Activated T-helper 2 cell treated with anti-CD3 and anti-CD28 coated beads, Interferon-gamma antibody, Interleukin-2, Interleukin-4, amounts not matched to agents 10 μg/mL and 5 μg/mL and 100 μg/mL, durations not matched to agents 14 hours and 24 hours and 36 hours (primary cell): ENCODE results near the gene FAM83E. TPM values are rescaled to one million over a fixed set of nuclear protein-coding genes. Genes with fewer than 3 reads are reported as not detected.

Source experiments
- DNase-seq: peaks from one replicate; pipeline ENCODE4 v3.0.0; 2021; ENCODE audit warnings: low spot score
- H3K27ac Mint-ChIP-seq: one replicate; pipeline ENCODE4 v1.8.0; 2021; ENCODE audit warnings: mixed read lengths
- H3K27me3 Mint-ChIP-seq: one replicate; pipeline ENCODE4 v1.8.0; 2021; ENCODE audit warnings: low read depth, mixed read lengths
- H3K36me3 Mint-ChIP-seq: one replicate; pipeline ENCODE4 v1.8.0; 2021; ENCODE audit warnings: low read depth, mixed read lengths
- H3K4me1 Mint-ChIP-seq: one replicate; pipeline ENCODE4 v1.8.0; 2021; ENCODE audit warnings: low read depth, mixed read lengths
- H3K4me3 Mint-ChIP-seq: one replicate; pipeline ENCODE4 v1.8.0; 2021; ENCODE audit warnings: low read depth, mild to moderate bottlenecking, moderate library complexity, mixed read lengths
- H3K9me3 Mint-ChIP-seq: one replicate; pipeline ENCODE4 v1.8.0; 2021; ENCODE audit warnings: mixed read lengths
- intact Hi-C: fragments of 100-400 bp; cut with micrococcal nuclease; formaldehyde crosslinking; loops from one replicate; pipeline ENCODE4 v1.15.1; 2023
- total RNA-seq: library from RNA; stranded (reverse); gene quantifications from 2 replicates; pipeline ENCODE4 v1.2.3, GENCODE V29; 2022

The FAM83E gene
- total RNA-seq, 1 donor from 2014 or later: 4.3 TPM

DNA sequence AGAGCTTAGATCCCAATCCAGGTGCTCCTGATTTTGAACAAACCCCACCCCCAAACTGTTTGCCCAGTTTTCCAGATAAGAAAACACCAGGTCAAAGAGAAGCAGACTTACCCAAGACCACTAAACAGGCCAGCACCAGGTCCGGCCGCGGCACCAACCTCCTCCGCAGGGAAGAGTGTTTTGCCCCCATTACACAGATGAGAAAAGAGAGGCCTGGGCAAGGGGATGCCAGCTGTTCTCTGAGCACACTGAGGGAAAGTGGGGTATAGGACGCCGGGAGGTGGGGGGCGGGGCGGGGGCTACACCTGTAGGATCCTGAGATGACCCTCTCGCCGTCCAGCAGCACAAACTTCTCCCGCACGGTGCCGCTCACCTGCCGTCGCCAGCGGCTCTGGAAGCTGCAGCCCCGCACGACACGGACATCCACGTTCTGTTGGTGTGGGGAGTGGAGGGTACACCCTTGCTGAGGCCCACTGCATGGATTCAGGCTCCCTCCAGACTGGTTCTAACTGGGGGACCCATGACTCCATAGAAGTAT lies 5.2 kb downstream of the FAM83E start:
- H3K4me3 Mint-ChIP-seq: no peak overlapping the region
- DNase-seq: no peak
- H3K27me3 Mint-ChIP-seq: no peaks in the 10 kb centered on the region
- H3K4me1 Mint-ChIP-seq: peaks cover 2% of the 10 kb centered on the region
- no peak overlapping the region for H3K27ac Mint-ChIP-seq
- intact Hi-C loops: loop anchor here (2.0 kb wide), 1 partner anchor 103 kb away; no protein-coding TSS in a partner anchor
- H3K36me3 Mint-ChIP-seq: peaks cover 6% of the 10 kb centered on the region
- H3K9me3 Mint-ChIP-seq: no peaks in the 10 kb centered on the region

DNA sequence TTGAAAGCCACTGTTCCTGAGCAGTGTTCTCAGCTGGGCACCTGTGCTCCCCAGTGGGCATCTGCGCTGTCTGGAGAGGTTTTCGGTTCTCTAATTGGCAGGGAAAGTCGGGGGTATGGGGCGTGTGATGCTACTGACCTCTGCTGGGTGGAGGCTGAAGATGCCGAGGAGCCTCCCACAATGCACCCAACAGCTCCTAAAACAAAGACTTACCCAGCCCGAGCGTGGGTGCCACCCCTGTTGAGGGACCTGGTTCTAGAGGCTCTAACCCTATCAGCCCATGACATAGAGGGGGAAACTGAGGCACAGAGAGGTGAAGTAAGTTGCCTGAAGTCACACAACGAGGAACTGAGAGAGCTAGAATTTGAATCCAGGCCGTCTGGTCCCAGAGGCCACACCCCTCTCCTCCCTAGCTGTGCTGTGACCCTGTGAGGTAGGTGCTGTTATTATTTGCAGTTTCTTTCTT lies 6.0 kb downstream of the FAM83E start:
- peaks cover under 1% of the 10 kb centered on the region for H3K36me3 Mint-ChIP-seq

GRCh38 chr19:48607359-48607755 lies 7.5 kb downstream of the FAM83E start:
- DNase-seq: no peak
- Mint-ChIP-seq H3K27me3 (no peaks in the 10 kb centered on the region), H3K4me1 (peaks cover 2% of the 10 kb centered on the region), H3K36me3 (no peaks in the 10 kb centered on the region), H3K27ac (no peak overlapping the region), H3K4me3 (no peak overlapping the region), H3K9me3 (no peaks in the 10 kb centered on the region)
- intact Hi-C loops: no loop called here

More for the DNA sequence above, 6.0 kb downstream of the FAM83E start:
- Mint-ChIP-seq H3K27ac (no peak overlapping the region), H3K4me1 (peaks cover 2% of the 10 kb centered on the region), H3K27me3 (no peaks in the 10 kb centered on the region), H3K4me3 (no peak overlapping the region), H3K9me3 (no peaks in the 10 kb centered on the region)
- intact Hi-C loops: loop anchor here (2.0 kb wide), 1 partner anchor 102 kb away; no protein-coding TSS in a partner anchor
- peak; percentile 33 for DNase-seq

DNA sequence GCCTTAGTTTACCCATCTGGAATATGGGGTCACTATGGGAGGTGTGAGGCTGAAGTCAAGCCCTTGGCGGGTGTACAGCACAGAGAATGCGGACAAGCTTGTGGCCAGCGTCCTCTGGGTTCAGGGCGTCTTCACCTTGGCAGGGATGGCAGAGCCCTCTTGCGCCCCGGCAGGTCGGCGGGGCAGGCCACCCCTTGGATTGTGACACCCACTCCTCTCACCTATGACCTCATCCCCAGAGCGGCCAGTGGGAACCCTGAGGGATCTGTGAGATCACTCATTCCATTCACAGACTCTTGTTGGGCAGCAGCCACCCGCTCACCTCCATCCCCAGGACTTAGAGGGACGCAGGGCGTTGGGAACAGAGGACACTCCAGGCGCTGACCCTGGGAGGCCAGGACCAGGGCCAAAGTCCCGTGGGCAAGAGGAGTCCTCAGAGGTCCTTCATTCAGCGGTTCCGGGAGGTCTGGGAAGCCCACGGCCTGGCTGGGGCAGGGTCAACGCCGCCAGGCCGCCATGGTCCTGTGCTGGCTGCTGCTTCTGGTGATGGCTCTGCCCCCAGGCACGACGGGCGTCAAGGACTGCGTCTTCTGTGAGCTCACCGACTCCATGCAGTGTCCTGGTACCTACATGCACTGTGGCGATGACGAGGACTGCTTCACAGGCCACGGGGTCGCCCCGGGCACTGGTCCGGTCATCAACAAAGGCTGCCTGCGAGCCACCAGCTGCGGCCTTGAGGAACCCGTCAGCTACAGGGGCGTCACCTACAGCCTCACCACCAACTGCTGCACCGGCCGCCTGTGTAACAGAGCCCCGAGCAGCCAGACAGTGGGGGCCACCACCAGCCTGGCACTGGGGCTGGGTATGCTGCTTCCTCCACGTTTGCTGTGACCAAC lies 8.2 kb downstream of the FAM83E start, which contains the start of gene SPACA4:
SPACA4 (plus strand) TSS at position 280 of the 896 bp plus-strand sequence; CDS start at position 517, 237 bp downstream.
- DNase-seq: no peak
- Mint-ChIP-seq H3K9me3 (no peaks in the 10 kb centered on the region), H3K27me3 (no peaks in the 10 kb centered on the region), H3K36me3 (no peaks in the 10 kb centered on the region), H3K4me1 (peaks cover 2% of the 10 kb centered on the region), H3K4me3 (no peak within 1 kb of the TSS), H3K27ac (no peak within 1 kb of the TSS)
- intact Hi-C loops: no loop called here

DNA sequence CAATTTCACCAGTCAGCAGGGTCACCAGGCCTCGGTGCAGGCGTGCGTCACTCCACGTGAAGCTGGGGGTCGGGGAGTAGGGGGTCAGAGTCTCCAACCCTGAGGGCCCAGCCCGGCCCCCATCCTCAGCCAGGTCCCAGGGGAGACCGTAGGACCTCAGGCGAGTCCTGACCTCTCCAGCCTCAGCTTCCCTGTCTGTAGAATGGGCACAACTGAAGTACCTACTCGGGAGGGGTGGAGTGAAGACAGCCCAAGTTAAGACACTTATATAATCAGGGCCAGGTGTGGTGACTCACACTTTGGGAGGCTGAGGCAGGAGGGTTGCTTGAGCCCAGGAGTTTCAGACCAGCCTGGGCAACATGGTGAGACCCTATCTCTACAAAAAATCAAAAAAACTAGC lies 11.0 kb downstream of the FAM83E start:
- H3K27me3 Mint-ChIP-seq: no peaks in the 10 kb centered on the region
- intact Hi-C loops: no loop called here

DNA sequence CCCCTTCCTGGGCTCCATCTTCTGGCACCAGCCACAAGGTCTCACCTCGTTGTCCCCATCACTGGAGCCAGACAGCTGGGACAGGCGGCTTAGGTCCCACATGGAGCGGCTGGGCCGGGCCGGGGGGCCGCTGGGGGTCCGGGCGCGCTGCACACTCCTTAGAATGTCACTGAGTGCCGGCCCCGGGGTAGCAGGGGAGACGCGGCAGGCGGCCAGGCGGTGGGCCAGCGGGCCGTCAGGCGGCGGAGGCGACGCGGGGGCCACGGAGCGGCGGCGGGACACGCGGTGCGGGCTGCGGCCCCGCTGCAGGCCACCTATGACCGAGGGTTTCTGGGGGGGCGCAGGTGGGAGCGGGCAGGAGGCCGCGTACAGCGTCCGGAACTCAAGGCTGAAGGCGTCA lies 11.4 kb downstream of the FAM83E start:
- no peak overlapping the region for H3K4me3 Mint-ChIP-seq
- H3K27me3 Mint-ChIP-seq: no peaks in the 10 kb centered on the region
- no peak for DNase-seq
- H3K9me3 Mint-ChIP-seq: no peaks in the 10 kb centered on the region
- H3K36me3 Mint-ChIP-seq: no peaks in the 10 kb centered on the region
- H3K4me1 Mint-ChIP-seq: no peaks in the 10 kb centered on the region
- intact Hi-C loops: no loop called here
- no peak overlapping the region for H3K27ac Mint-ChIP-seq

More for the DNA sequence above, 11.0 kb downstream of the FAM83E start:
- no peak overlapping the region for H3K27ac Mint-ChIP-seq
- H3K36me3 Mint-ChIP-seq: no peaks in the 10 kb centered on the region
- H3K9me3 Mint-ChIP-seq: no peaks in the 10 kb centered on the region
- H3K4me3 Mint-ChIP-seq: no peak overlapping the region
- no peak for DNase-seq
- H3K4me1 Mint-ChIP-seq: peaks cover under 1% of the 10 kb centered on the region

- intact Hi-C loops: no loop called here
- Mint-ChIP-seq H3K4me3 (no peak overlapping the region), H3K27ac (no peak overlapping the region), H3K4me1 (no peaks in the 10 kb centered on the region), H3K36me3 (no peaks in the 10 kb centered on the region), H3K9me3 (no peaks in the 10 kb centered on the region), H3K27me3 (no peaks in the 10 kb centered on the region)
- DNase-seq: no peak
Observed at GRCh38 chr19:48603001-48603400, 11.9 kb downstream of the FAM83E start.

DNA sequence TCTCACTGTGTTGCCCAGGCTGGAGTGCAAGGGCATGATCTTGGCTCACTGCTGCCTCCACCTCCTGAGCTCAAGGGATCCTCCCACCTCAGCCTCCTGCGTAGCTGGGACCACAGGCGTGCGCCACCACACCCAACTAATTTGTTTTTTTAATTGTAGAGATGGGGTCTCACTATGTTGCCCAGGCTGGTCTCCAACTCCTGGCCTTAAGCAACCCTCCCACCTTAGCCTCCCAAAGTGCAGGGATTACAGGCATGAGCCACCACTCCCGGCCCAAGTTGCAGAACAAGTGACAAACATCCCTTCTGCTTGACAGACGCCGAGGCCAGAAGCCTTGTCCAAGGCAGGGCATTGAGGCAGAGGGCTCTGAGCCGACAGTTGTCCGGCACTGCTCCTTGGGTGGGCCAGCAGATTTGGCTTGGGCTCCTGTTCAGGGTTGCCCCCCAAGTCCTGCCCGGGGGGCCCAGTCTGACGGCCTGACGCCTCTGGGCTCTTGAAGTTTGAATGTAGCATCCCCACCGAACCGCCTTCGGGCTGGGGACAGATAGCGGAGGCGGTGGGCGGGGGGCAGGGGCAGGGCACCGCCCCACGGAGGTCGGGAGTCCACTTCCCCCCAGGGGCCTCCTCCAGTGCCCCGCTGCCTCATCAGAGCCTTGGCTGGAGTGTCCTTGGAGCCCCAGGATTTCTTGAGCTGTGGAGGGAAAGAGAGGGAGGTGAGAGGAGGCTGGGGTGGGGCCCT lies 14.0 kb downstream of the FAM83E start:
- no peak overlapping the region for H3K4me3 Mint-ChIP-seq
- DNase-seq: no peak
- intact Hi-C loops: no loop called here
- no peaks in the 10 kb centered on the region for H3K9me3 Mint-ChIP-seq
- no peak overlapping the region for H3K27ac Mint-ChIP-seq
- no peaks in the 10 kb centered on the region for H3K36me3 Mint-ChIP-seq
- peaks cover 4% of the 10 kb centered on the region for H3K4me1 Mint-ChIP-seq
- H3K27me3 Mint-ChIP-seq: no peaks in the 10 kb centered on the region

- intact Hi-C loops: no loop called here
- no peaks in the 10 kb centered on the region for H3K27me3 Mint-ChIP-seq
Observed at GRCh38 chr19:48598996-48599700, 15.7 kb downstream of the FAM83E start.

GRCh38 chr19:48596679-48597465 lies 18.0 kb downstream of the FAM83E start:
- no peaks in the 10 kb centered on the region for H3K9me3 Mint-ChIP-seq
- peak overlapping the region; percentile 76 for H3K4me3 Mint-ChIP-seq
- peak overlapping the region; percentile 75 for H3K27ac Mint-ChIP-seq
- H3K27me3 Mint-ChIP-seq: no peaks in the 10 kb centered on the region
- peak; percentile 37 for DNase-seq
- H3K36me3 Mint-ChIP-seq: no peaks in the 10 kb centered on the region
- intact Hi-C loops: no loop called here
- peaks cover 8% of the 10 kb centered on the region for H3K4me1 Mint-ChIP-seq

More at GRCh38 chr19:48598996-48599700, 15.7 kb downstream of the FAM83E start:
- Mint-ChIP-seq H3K27ac (no peak overlapping the region), H3K4me3 (no peak overlapping the region), H3K9me3 (no peaks in the 10 kb centered on the region), H3K4me1 (peaks cover 5% of the 10 kb centered on the region), H3K36me3 (no peaks in the 10 kb centered on the region)
- no peak for DNase-seq

DNA sequence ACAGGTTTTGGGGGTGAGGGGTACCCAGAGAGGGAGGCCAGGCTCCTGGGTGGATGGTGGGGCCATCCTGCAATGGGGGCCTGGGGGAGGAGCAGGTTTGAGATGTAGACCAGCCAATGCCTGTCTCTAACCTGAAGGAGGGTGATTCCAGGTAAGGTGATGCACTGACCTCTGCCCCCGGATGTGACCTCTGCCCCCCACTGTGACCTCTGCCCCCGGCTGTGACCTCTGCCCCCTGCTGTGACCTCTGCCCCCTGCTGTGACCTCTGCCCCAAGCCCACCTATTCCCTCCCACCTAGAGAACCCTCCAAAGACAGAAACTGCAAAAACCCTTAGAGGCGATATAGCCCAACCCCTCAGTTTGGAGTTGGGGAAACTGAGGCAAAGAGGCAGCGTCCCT lies 18.6 kb downstream of the FAM83E start:
- Mint-ChIP-seq H3K27ac (no peak overlapping the region), H3K4me1 (peaks cover 9% of the 10 kb centered on the region)
- intact Hi-C loops: no loop called here

More for the DNA sequence above, 18.6 kb downstream of the FAM83E start:
- no peak for DNase-seq
- H3K36me3 Mint-ChIP-seq: no peaks in the 10 kb centered on the region
- H3K9me3 Mint-ChIP-seq: no peaks in the 10 kb centered on the region
- peaks cover 1% of the 10 kb centered on the region for H3K27me3 Mint-ChIP-seq
- peak overlapping the region; percentile 76 for H3K4me3 Mint-ChIP-seq
